KBM-7 (cell line): ENCODE measurements around the gene CCDC24.
A peak's percentile ranks its signal among the peaks of the same experiment; 100 is the strongest.

Experiments
- DNase-seq: peaks from one replicate; pipeline ENCODE4 v3.0.0-alpha.2; 2015
- in situ Hi-C: fragments of 300-500 bp; cut with MboI; formaldehyde crosslinking; loops from 2 replicates; pipeline ENCODE4 v1.14.3; 2020; ENCODE audit warnings: low sequenced_read_pairs, low pct_unique_long_range_greater_than_20kb, mixed read lengths

Gene CCDC24

GRCh38 chr1:43994071-43994470, 2.7 kb downstream of the CCDC24 start:
- in situ Hi-C loops = no loop called here
- no peak for DNase-seq

- in situ Hi-C loops = no loop called here
- DNase-seq = peak; percentile 69
These were observed 3.7 kb downstream of the CCDC24 start for GRCh38 chr1:43994794-43995790.

GRCh38 chr1:43995984-43996732, 4.8 kb downstream of the CCDC24 start:
- no peak for DNase-seq
- in situ Hi-C loops = no loop called here

GRCh38 chr1:43996733-43997115, 5.3 kb downstream of the CCDC24 start:
- DNase-seq = no peak
- in situ Hi-C loops = no loop called here

GRCh38 chr1:43997295-43997999, 6.0 kb downstream of the CCDC24 start:
- in situ Hi-C loops = no loop called here
- no peak for DNase-seq

- in situ Hi-C loops = no loop called here
- DNase-seq = no peak
These were observed 6.6 kb downstream of the CCDC24 start for GRCh38 chr1:43998000-43998378.

GRCh38 chr1:43999455-43999854, 8.1 kb downstream of the CCDC24 start:
- in situ Hi-C loops = no loop called here
- no peak for DNase-seq

- in situ Hi-C loops = no loop called here
- DNase-seq = no peak
These were observed 8.8 kb downstream of the CCDC24 start for GRCh38 chr1:44000122-44000665.

- in situ Hi-C loops = no loop called here
- DNase-seq = no peak
These were observed 10.8 kb downstream of the CCDC24 start for GRCh38 chr1:44002165-44002564.

- in situ Hi-C loops = no loop called here
- DNase-seq = no peak
These were observed 11.3 kb downstream of the CCDC24 start for GRCh38 chr1:44002606-44003157.

- no peak for DNase-seq
- in situ Hi-C loops = no loop called here
These were observed 16.9 kb downstream of the CCDC24 start for GRCh38 chr1:44008259-44008658.

GRCh38 chr1:44010935-44011471, 19.6 kb downstream of the CCDC24 start:
- in situ Hi-C loops = no loop called here
- DNase-seq = no peak

- no peak for DNase-seq
- in situ Hi-C loops = no loop called here
These were observed 21.0 kb downstream of the CCDC24 start for GRCh38 chr1:44012404-44012803.

- in situ Hi-C loops = no loop called here
- DNase-seq = peak; percentile 70
These were observed 21.7 kb downstream of the CCDC24 start for GRCh38 chr1:44012941-44013609.

GRCh38 chr1:44013949-44014348, 22.6 kb downstream of the CCDC24 start:
- in situ Hi-C loops = no loop called here
- DNase-seq = no peak

GRCh38 chr1:44014365-44015104, 23.1 kb downstream of the CCDC24 start:
- DNase-seq = no peak
- in situ Hi-C loops = no loop called here

GRCh38 chr1:44015206-44015605, 23.8 kb downstream of the CCDC24 start:
- DNase-seq = no peak

More at GRCh38 chr1:44015206-44015605, 23.8 kb downstream of the CCDC24 start:
- in situ Hi-C loops = no loop called here
